Liver (tissue), 9 donors: Measurements from ENCODE around the gene CAPSL. TPM values are rescaled to one million over a fixed set of nuclear protein-coding genes. Genes with fewer than 3 reads are reported as not detected.

Experiments
- DNase-seq: peaks from one replicate; pipeline ENCODE4 v3.0.0-alpha.2; 2017; ENCODE audit warnings: low spot score
- H3K27ac ChIP-seq, 2 donors: one replicate each; pipeline ENCODE4 v1.7.0; 2013; ENCODE audit warnings: inconsistent platforms in 2 of 2, low read length in 2 of 2, control low read depth in 1 of 2, low read depth in 1 of 2, mild to moderate bottlenecking in 1 of 2
- H3K27me3 ChIP-seq, 4 donors: one replicate each; pipeline versions ENCODE4 v1.6.1 to v1.7.0; 2013; ENCODE audit warnings: low read length in 3 of 4, inconsistent platforms in 1 of 4, mild to moderate bottlenecking in 1 of 4, moderate library complexity in 1 of 4; ENCODE audit not compliant: control insufficient read depth in 4 of 4, insufficient read depth in 4 of 4
- H3K36me3 ChIP-seq, 4 donors: one replicate each; pipeline versions ENCODE4 v1.6.1 to v1.7.0; 2013; ENCODE audit warnings: low read length in 3 of 4, mild to moderate bottlenecking in 3 of 4, low read depth in 1 of 4, moderate library complexity in 1 of 4; ENCODE audit not compliant: control insufficient read depth in 4 of 4, insufficient read depth in 3 of 4
- H3K4me1 ChIP-seq, 4 donors: one replicate each; pipeline versions ENCODE4 v1.6.1 to v1.7.0; 2013; ENCODE audit warnings: low read length in 3 of 4, mild to moderate bottlenecking in 3 of 4, moderate library complexity in 1 of 4; ENCODE audit not compliant: control insufficient read depth in 4 of 4, insufficient read depth in 4 of 4
- H3K4me3 ChIP-seq, 3 donors: one replicate each; pipeline versions ENCODE4 v1.6.1 to v1.7.0; 2013; ENCODE audit warnings: low read length in 3 of 3, control low read depth in 1 of 3, low read depth in 1 of 3, mild to moderate bottlenecking in 1 of 3
- H3K9ac ChIP-seq, 2 donors: one replicate each; pipeline ENCODE4 v1.7.0; 2013; ENCODE audit warnings: low read length in 2 of 2, mild to moderate bottlenecking in 2 of 2, moderate library complexity in 2 of 2, control low read depth in 1 of 2, low read depth in 1 of 2
- H3K9me3 ChIP-seq, 4 donors: one replicate each; pipeline versions ENCODE4 v1.6.1 to v1.7.0; 2013; ENCODE audit warnings: low read length in 3 of 4; ENCODE audit not compliant: control insufficient read depth in 4 of 4
- EGR1 ChIP-seq, 2 donors: IDR thresholded peaks; 2 replicates each; pipeline ENCODE4 v1.6.1; 2016 to 2018; ENCODE audit warnings: antibody characterized with exemption in 2 of 2, low read depth in 2 of 2
- FOXA2 ChIP-seq: IDR thresholded peaks from 2 replicates; pipeline ENCODE4 v1.6.1; 2016; ENCODE audit warnings: antibody characterized with exemption
- GABPA ChIP-seq, 2 donors: IDR thresholded peaks in 1 of 2; conservative IDR thresholded peaks in 1 of 2; 2 replicates each; pipeline ENCODE4 v1.6.1; 2016; ENCODE audit warnings: antibody characterized with exemption in 2 of 2, mild to moderate bottlenecking in 1 of 2, moderate library complexity in 1 of 2
- HNF4A ChIP-seq, 2 donors: conservative IDR thresholded peaks; 2 replicates each; pipeline ENCODE4 v1.6.1; 2016; ENCODE audit warnings: antibody characterized with exemption in 2 of 2, mild to moderate bottlenecking in 2 of 2
- HNF4G ChIP-seq: IDR thresholded peaks from 2 replicates; pipeline ENCODE4 v1.6.1; 2016; ENCODE audit warnings: antibody characterized with exemption
- RAD21 ChIP-seq, 2 donors: IDR thresholded peaks; 2 replicates each; pipeline ENCODE4 v1.6.1; 2016; ENCODE audit warnings: antibody characterized with exemption in 2 of 2, mild to moderate bottlenecking in 2 of 2
- RXRA ChIP-seq, 2 donors: IDR thresholded peaks; 2 replicates each; pipeline ENCODE4 v1.6.1; 2017 to 2018; ENCODE audit warnings: antibody characterized with exemption in 2 of 2, mild to moderate bottlenecking in 1 of 2
- SP1 ChIP-seq: IDR thresholded peaks from 2 replicates; pipeline ENCODE4 v1.6.1; 2018; ENCODE audit warnings: antibody characterized with exemption, mild to moderate bottlenecking
- TAF1 ChIP-seq: conservative IDR thresholded peaks from 2 replicates; pipeline ENCODE4 v1.6.1; 2016; ENCODE audit warnings: antibody characterized with exemption, mild to moderate bottlenecking
- WGBS: extraction: QIAGEN DNeasy Blood & Tissue Kit; methylation state at CpG from one replicate; pipeline ENCODE4 v1.1.7; 2013; 5-methylcytosine and 5-hydroxymethylcytosine counted together
- polyA plus RNA-seq, 2 donors: library from polyadenylated mRNA; stranded (reverse) in 1 of 2; unstranded in 1 of 2; fragments of 200-250 nt in 1 of 2; fragments of >200 nt in 1 of 2; fragmentation: Nextera tagmentation in 1 of 2; extraction: Ambion mirVana in 1 of 2; gene quantifications; one replicate each; pipeline versions ENCODE4 v1.2.1 to v1.2.3, GENCODE V29; 2013 to 2015
- total RNA-seq, 2 donors: library from RNA; depleted of rRNA; stranded (reverse); fragments of >200 nt; gene quantifications; one replicate each; pipeline ENCODE4 v1.2.3, GENCODE V29; 2014
- TF ChIP-seq, protein P1 (sequence below): IDR thresholded peaks from 2 replicates; pipeline ENCODE4 v1.6.1; 2016; ENCODE audit warnings: antibody characterized with exemption, mild to moderate bottlenecking
- TF ChIP-seq, protein P2 (sequence below): fragments of 150-350 bp; IDR thresholded peaks from 2 replicates; pipeline ENCODE4 v1.5.1; 2017; ENCODE audit warnings: improper control_type of control experiment, low read depth, low read length; ENCODE audit not compliant: missing input control
- TF ChIP-seq, protein P3 (sequence below): IDR thresholded peaks from 2 replicates; pipeline ENCODE4 v1.6.1; 2016; ENCODE audit warnings: antibody characterized with exemption
- donor health status: healthy.
- donor health status: healthy.
- donor health status: healthy.
- donor health status: healthy.
- donor health status: healthy.

CAPSL gene
- total and polyA plus RNA-seq, 4 donors = 0.37 TPM; not detected in 3

DNA sequence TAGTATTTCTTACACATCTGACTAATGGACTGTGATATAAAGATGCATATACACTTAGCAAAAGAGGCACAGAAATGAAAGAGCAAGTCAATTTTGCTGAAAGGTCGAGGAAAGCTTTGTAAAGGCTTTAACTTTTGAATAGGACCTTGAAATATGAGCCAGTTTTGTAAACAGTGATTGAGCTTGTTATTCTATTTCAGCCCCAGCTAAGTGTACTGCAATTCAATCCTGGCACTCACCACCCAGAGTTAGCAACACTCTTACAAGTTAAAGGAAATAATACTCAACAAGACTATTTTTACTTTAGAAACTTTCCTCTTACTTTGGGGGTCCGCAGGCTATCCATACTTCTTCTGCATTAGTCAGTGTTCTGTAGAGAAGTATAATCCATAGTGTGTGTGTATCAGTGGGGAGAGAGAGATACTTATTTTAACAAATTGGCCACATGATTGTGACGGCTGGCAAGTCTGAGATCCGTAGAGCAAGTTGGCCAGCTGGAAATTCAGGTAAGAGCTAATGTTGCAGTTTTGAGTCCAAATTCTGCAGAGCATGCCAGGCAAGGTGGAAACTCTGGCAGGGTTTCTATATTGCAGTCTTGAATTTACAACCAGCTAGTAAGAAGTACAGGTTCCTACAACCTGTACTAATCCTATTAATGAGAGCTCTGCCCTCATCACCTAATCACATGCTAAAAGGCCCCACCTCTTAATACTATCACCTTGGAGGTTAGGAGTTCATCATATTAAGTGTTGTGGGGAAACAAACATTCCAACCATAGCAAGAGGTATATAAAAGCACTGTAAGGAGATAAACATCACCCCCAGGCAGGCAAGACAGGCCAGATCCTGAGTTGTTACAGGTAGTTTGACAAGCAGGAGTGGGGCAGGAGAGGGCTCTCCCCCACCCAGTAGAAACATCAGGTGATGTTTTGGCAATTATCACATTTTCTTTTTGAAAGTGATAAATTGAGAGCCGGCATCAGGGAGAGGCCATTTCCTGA is 48.1 kb downstream of the CAPSL start:
- no peak overlapping the region for H3K4me3 ChIP-seq
- H3K4me1 ChIP-seq = no peaks in the 10 kb centered on the region
- WGBS = 79% methylated on average over 5 of the region's 5 CpGs
- no peak overlapping the region for H3K9ac ChIP-seq
- H3K27ac ChIP-seq = no peak overlapping the region
- peaks cover 0 to 3% (median 0%) of the 10 kb centered on the region in 4 donors for H3K27me3 ChIP-seq
- no peaks in the 10 kb centered on the region for H3K36me3 ChIP-seq
- no peak for TF ChIP-seq SP1
- TF ChIP-seq, protein P1, sequence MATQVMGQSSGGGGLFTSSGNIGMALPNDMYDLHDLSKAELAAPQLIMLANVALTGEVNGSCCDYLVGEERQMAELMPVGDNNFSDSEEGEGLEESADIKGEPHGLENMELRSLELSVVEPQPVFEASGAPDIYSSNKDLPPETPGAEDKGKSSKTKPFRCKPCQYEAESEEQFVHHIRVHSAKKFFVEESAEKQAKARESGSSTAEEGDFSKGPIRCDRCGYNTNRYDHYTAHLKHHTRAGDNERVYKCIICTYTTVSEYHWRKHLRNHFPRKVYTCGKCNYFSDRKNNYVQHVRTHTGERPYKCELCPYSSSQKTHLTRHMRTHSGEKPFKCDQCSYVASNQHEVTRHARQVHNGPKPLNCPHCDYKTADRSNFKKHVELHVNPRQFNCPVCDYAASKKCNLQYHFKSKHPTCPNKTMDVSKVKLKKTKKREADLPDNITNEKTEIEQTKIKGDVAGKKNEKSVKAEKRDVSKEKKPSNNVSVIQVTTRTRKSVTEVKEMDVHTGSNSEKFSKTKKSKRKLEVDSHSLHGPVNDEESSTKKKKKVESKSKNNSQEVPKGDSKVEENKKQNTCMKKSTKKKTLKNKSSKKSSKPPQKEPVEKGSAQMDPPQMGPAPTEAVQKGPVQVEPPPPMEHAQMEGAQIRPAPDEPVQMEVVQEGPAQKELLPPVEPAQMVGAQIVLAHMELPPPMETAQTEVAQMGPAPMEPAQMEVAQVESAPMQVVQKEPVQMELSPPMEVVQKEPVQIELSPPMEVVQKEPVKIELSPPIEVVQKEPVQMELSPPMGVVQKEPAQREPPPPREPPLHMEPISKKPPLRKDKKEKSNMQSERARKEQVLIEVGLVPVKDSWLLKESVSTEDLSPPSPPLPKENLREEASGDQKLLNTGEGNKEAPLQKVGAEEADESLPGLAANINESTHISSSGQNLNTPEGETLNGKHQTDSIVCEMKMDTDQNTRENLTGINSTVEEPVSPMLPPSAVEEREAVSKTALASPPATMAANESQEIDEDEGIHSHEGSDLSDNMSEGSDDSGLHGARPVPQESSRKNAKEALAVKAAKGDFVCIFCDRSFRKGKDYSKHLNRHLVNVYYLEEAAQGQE = no peak
- no peak for TF ChIP-seq HNF4G
- TF ChIP-seq HNF4A (conservative IDR thresholded peaks at IDR 0.05) = no peak
- TF ChIP-seq TAF1 = no peak
- no peak for TF ChIP-seq FOXA2
- DNase-seq = no peak
- no peaks in the 10 kb centered on the region for H3K9me3 ChIP-seq

- DNase-seq = no peak
- H3K4me1 ChIP-seq = no peaks in the 10 kb centered on the region
- 67% methylated on average over 5 of the region's 5 CpGs for WGBS
- TF ChIP-seq, protein P2, sequence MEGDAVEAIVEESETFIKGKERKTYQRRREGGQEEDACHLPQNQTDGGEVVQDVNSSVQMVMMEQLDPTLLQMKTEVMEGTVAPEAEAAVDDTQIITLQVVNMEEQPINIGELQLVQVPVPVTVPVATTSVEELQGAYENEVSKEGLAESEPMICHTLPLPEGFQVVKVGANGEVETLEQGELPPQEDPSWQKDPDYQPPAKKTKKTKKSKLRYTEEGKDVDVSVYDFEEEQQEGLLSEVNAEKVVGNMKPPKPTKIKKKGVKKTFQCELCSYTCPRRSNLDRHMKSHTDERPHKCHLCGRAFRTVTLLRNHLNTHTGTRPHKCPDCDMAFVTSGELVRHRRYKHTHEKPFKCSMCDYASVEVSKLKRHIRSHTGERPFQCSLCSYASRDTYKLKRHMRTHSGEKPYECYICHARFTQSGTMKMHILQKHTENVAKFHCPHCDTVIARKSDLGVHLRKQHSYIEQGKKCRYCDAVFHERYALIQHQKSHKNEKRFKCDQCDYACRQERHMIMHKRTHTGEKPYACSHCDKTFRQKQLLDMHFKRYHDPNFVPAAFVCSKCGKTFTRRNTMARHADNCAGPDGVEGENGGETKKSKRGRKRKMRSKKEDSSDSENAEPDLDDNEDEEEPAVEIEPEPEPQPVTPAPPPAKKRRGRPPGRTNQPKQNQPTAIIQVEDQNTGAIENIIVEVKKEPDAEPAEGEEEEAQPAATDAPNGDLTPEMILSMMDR = no peak
- TF ChIP-seq FOXA2 = no peak
- no peak for TF ChIP-seq HNF4A (conservative IDR thresholded peaks at IDR 0.05)
- TF ChIP-seq RXRA (IDR thresholded peaks at IDR 0.05) = no peak
- TF ChIP-seq GABPA (IDR thresholded peaks at IDR 0.05 in 1 of 2, conservative IDR thresholded peaks at IDR 0.05 in 1 of 2) = no peak
- TF ChIP-seq, protein P3, sequence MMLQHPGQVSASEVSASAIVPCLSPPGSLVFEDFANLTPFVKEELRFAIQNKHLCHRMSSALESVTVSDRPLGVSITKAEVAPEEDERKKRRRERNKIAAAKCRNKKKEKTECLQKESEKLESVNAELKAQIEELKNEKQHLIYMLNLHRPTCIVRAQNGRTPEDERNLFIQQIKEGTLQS = no peak
- no peak for TF ChIP-seq RAD21 (IDR thresholded peaks at IDR 0.05)
- TF ChIP-seq EGR1 (IDR thresholded peaks at IDR 0.05; ENCODE audit: low read depth in 2 of 2) = no peak
- H3K36me3 ChIP-seq = no peaks in the 10 kb centered on the region
- peaks cover 0 to 3% (median 0%) of the 10 kb centered on the region in 4 donors for H3K27me3 ChIP-seq
- H3K9me3 ChIP-seq = no peaks in the 10 kb centered on the region
- no peak overlapping the region for H3K4me3 ChIP-seq
- no peak overlapping the region for H3K27ac ChIP-seq
- H3K9ac ChIP-seq = no peak overlapping the region
These were observed 50.9 kb downstream of the CAPSL start for GRCh38 chr5:35887321-35888100.
